Skin epidermis (tissue), 12 donors: ENCODE results near the gene DNAH11.

Source experiments
- H3K27ac ChIP-seq, 21 experiments: fragments of 200-600 bp; sonication (generic) in 11 of 21; one replicate each; pipeline ENCODE4 v1.5.0; 2020; ENCODE audit warnings: mild to moderate bottlenecking in 3 of 21, inconsistent platforms in 2 of 21, moderate library complexity in 2 of 21
- H3K4me3 ChIP-seq, 7 experiments: fragments of 200-600 bp; sonication (generic) in 2 of 7; one replicate each; pipeline ENCODE4 v1.5.0; 2020; ENCODE audit warnings: inconsistent platforms in 2 of 7, mild to moderate bottlenecking in 2 of 7, moderate library complexity in 1 of 7

The DNAH11 gene

DNA sequence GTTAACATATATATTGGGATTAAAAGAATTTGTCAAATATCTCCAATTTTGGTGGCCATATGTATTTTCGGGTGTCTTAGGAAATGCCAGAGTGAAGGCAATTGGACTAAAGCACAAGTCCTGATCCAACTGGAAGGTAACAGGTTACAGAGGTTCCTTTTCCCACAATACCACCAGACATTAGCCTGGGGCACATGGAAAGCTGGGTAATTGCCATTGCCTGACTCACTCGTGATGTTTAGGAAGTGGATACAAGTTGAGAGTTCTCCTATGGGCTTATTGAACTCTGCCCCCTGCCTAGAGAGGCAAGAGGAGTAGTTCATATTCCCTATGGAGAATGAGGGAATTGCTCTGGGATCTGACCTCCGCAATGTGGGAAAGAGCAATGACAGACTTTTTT is 5.7 kb downstream of the DNAH11 start:
- H3K4me3 ChIP-seq: no peak overlapping the region

DNA sequence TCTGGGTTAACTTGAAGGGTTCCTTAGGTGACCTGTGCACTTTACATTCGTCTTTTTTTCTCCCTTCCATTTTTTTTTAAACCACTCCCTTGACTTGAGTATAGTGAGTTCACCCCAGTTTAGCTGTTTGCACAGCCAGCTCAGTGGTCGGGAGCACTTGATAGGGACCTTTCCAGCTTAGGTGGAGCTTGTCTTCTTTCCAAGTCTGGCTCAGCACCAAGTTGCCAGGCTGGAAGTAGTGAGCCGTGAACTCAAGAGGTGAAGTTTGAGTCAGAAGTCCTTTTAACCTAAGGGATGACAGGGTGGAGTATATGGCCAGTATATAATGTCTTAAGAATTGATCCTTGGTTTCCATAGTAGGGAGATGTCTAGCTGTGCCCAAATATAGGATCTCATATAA is 7.2 kb downstream of the DNAH11 start:
- Histone ChIP-seq H3K27ac (no peak overlapping the region), H3K4me3 (no peak overlapping the region)

More for the DNA sequence above, 5.7 kb downstream of the DNAH11 start:
- no peak overlapping the region for H3K27ac ChIP-seq

- H3K4me3 ChIP-seq: no peak overlapping the region
- H3K27ac ChIP-seq: no peak overlapping the region
Measured at GRCh38 chr7:21550821-21551531, 8.1 kb downstream of the DNAH11 start.

DNA sequence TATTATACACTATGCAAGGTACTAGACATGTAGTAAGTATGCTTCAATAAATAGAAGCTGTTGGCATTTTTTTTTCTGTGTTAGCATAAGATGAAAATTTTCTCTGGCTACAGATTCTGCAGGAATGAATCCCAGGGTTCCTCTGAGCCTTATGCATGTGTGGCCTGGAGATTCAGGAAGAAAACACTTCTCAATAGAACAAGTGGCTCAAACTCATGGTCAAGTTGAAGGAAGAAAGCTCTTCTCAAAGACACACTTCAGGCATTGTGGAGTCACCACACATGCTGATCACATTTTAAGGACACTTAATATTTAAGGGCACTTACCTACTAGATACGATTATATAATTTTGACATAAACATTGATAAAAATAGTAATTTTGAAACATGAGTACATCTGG is 19.5 kb downstream of the DNAH11 start:
- H3K27ac ChIP-seq: no peak overlapping the region

DNA sequence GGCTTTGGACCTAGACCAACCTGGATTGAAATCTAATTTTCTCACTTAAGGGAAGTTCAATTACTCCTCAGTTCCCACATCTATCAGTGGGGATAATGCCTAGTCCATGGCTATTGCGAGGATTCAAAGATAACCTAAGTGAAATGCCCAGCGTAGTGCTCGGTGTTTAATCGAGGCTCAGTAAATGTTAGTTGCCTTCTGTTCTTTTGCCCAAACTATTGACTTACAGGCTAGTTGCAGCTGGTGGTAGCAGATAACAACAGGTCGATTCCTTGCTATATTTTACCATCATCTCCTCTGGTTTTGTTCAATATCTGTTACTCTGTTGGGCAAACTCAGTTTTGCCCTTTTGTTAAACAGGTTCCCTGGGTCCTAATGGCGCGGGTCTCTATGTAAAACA is 22.8 kb downstream of the DNAH11 start:
- Histone ChIP-seq H3K27ac (no peak overlapping the region), H3K4me3 (no peak overlapping the region)

More for the DNA sequence above, 19.5 kb downstream of the DNAH11 start:
- H3K4me3 ChIP-seq: no peak overlapping the region

GRCh38 chr7:21566094-21566493 is 23.3 kb downstream of the DNAH11 start:
- Histone ChIP-seq H3K4me3 (no peak overlapping the region), H3K27ac (no peak overlapping the region)

- Histone ChIP-seq H3K27ac (no peak overlapping the region), H3K4me3 (no peak overlapping the region)
Measured at GRCh38 chr7:21568762-21569161, 25.9 kb downstream of the DNAH11 start.

DNA sequence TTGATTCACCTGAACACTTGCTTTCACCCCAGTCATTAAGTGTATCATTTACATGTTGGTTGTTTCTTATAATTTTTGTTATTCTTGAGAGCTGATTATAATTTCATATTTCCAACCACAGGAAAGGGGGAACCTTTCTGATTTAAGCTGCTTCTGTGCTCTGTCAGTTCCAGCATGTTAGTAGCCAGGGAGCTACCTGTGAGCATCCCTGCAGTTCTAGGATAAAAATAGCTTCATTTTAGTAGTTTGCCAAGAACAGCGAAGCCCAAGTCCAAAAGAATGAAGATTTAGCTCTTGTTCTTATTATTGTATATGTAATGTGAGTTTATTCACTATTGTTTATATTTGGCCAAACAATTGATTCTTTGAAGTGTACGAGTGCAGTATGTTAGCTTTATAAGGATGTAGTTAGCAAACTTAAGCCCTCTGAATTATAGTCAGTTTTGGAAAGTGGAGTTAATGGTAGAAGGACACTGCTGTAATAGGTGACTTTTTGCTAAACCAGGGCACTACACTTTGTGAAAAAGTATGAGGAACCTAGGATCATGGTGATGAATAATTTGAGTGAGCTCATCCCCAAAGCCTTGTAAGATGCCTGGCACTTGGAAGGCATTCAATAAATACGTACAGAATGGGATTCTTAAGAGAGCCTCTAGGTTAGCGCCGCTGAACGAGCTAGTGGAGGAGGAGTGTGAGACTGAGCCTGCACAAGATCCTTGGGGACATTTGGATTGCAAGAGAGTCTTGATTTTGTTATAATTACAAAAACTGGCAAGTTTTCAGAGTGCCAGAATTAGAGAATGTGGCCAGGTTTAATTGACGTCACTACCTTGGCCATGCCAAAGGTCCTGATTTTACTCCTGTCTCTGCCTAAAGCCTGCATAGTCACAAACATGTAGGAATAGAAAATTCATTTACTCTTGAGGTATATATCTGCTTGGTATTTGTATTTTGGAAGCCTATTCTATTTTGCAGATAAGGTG is 29.8 kb downstream of the DNAH11 start:
- H3K4me3 ChIP-seq: no peak overlapping the region
- H3K27ac ChIP-seq: no peak overlapping the region

- Histone ChIP-seq H3K4me3 (no peak overlapping the region), H3K27ac (peak overlapping the region in 2 of 21 experiments; percentile 61 to 73)
Measured at GRCh38 chr7:21579341-21580072, 36.7 kb downstream of the DNAH11 start.

DNA sequence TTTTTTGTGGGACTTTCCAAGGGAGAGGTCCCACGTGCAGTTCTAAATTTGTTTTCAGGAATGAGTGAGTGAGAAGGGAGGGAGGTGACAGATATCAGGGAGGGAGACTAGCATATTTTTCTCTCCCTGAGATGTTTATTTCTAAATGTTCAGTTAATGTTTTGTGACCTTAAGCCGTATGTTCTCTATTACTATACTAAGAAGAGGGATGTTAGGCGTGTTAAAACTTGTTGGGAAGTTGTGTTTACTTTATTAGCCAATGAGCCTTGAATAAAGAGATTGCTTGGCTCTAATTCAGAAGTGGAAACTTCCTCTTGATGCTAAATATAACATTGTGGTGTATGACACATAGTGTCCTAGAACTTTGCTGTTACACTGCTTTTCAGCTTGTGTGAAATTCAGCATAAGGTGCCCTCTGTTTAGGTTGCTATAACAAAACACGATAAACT is 37.3 kb downstream of the DNAH11 start:
- no peak overlapping the region for H3K4me3 ChIP-seq
- H3K27ac ChIP-seq: peak overlapping the region in 2 of 21 experiments; percentile 61 to 73

GRCh38 chr7:21585070-21585724 is 42.4 kb downstream of the DNAH11 start:
- Histone ChIP-seq H3K27ac (no peak overlapping the region), H3K4me3 (no peak overlapping the region)

GRCh38 chr7:21587139-21587784 is 44.4 kb downstream of the DNAH11 start:
- H3K27ac ChIP-seq: no peak overlapping the region
- H3K4me3 ChIP-seq: no peak overlapping the region

DNA sequence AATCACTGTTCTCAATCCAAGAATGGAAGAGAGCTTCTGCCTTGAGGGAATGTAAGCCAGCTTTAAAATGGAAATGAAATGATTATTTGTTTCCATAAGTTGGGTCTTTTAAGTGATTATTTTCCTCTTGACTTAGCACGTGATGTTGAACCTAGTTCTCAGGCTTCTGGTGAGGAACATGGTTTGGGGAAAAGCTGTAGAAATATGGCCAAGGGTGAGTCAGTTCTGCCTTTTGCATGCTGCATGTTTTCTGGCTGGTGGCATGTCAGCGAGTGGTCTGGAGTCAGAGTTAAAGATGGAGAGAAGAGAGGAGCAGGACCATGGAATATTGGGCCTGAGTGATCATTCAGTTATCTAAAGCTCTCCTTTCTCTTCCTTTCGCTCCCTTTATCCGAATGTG is 54.0 kb downstream of the DNAH11 start:
- Histone ChIP-seq H3K4me3 (no peak overlapping the region), H3K27ac (no peak overlapping the region)

GRCh38 chr7:21603462-21603861 is 60.6 kb downstream of the DNAH11 start:
- Histone ChIP-seq H3K27ac (no peak overlapping the region), H3K4me3 (no peak overlapping the region)

DNA sequence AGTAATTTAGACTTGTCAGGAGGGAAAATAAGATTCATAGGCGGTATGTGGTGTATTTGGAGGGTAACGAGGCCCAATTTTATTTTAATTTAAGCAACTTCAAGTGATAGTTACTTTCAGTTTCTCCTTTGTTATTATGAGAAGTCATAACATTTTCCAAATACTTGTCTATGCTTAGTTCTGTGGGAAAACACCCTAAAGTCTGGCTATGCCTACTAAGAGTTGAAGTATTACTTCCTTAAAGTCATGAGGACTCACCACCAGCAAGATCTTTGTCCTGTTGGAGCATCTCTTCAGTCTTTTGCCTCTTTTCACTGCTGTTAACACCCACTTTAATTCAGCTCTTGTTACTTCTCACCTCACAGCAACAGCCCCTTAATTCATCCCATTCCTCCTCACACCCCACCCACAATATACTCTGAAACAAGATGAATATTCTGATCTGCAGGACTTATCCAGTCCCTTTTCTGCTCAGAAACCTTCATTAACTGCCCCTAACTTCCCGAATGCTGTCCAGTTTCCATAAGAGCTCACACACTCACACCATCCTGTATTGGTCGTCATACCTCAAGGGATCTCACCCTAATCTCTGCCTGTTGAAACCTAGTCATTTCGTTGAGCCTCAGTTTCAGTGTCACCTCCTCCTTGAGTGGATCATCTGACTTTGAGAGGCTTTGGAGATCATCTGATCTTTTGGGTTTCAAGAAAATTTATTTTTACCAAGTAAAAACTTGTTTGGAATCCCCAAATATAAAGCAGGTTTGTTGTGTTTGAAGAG is 61.3 kb downstream of the DNAH11 start:
- Histone ChIP-seq H3K27ac (no peak overlapping the region), H3K4me3 (no peak overlapping the region)

- H3K4me3 ChIP-seq: no peak overlapping the region
- H3K27ac ChIP-seq: no peak overlapping the region
Measured at GRCh38 chr7:21605008-21605585, 62.3 kb downstream of the DNAH11 start.

DNA sequence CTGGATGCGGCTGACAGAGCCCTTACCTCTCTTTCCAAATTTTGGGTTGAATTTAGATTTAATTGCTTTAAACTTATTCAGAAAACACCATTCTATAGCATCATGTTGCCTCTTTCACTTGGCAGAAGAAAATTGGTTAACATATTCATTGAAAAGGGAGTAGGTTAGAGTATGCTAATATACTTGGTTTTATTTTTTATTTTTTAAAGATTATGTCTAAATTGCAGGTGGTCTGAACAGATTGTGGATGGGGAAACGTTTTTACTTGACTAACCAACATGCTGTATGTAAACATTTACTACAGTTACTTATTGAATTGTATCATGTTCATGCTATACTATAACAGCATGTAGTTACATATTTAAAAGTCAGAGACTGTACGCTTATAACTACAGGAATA is 65.6 kb downstream of the DNAH11 start:
- no peak overlapping the region for H3K27ac ChIP-seq
- no peak overlapping the region for H3K4me3 ChIP-seq

- no peak overlapping the region for H3K27ac ChIP-seq
- H3K4me3 ChIP-seq: no peak overlapping the region
Measured at GRCh38 chr7:21611129-21611528, 68.3 kb downstream of the DNAH11 start.
